WI38 (cell line): ENCODE results near the gene ATP5PB.
A peak's percentile ranks its signal among the peaks of the same experiment; 100 is the strongest.

ENCODE experiments used
- H3K4me3 ChIP-seq: 2 replicates; pipeline ENCODE4 v1.5.1; 2011; ENCODE audit warnings: low read depth, mild to moderate bottlenecking, control low read depth, low read length
- TF ChIP-seq, protein P1 (sequence below): IDR thresholded peaks from 2 replicates; pipeline ENCODE4 v1.5.1; 2012; ENCODE audit warnings: low read depth, mild to moderate bottlenecking, control low read depth, low read length

Gene ATP5PB

DNA sequence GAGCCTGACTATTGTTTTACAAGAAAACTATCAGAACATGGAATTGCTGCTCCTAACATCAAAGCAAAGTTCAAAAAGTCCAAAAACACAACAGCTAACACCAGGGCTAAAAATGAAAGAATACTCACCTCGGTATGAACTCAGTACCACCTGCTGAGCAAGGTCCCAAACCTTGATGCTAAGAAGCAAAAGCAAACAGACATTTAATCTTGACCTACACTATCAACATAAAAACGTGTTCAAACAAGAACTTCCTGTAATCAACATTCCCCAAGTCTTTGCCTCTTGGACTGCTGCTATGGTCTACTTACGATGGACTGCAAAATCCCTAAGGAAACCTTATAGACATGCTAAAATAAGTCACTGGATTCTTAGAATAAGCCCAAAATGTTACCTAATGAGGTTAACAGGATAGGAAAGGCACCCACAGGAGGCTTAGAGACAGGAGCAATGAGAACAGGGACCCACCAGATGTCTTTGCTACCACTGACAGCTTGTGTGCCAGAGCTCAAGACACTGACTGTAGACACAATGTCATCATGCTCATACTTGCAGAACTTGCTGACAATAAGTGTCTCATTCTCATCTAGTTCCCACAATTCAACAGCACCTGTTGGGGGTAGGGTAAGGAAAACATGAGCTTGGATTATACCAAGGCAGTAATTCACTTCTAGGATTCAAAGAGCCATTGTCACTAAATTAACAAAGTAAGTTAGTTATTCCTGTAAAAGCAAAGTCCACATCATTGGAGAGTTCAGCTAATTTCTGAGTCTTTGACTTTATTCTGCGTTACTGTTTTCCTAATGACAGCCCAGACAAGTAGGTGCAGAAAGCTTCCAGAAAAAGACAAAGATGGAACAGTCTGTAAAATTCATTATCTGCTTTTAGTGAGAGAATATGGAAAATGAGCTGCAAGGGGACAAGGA lies 2.0 kb upstream of the ATP5PB start:
- TF ChIP-seq, protein P1, sequence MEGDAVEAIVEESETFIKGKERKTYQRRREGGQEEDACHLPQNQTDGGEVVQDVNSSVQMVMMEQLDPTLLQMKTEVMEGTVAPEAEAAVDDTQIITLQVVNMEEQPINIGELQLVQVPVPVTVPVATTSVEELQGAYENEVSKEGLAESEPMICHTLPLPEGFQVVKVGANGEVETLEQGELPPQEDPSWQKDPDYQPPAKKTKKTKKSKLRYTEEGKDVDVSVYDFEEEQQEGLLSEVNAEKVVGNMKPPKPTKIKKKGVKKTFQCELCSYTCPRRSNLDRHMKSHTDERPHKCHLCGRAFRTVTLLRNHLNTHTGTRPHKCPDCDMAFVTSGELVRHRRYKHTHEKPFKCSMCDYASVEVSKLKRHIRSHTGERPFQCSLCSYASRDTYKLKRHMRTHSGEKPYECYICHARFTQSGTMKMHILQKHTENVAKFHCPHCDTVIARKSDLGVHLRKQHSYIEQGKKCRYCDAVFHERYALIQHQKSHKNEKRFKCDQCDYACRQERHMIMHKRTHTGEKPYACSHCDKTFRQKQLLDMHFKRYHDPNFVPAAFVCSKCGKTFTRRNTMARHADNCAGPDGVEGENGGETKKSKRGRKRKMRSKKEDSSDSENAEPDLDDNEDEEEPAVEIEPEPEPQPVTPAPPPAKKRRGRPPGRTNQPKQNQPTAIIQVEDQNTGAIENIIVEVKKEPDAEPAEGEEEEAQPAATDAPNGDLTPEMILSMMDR, result no peak
- H3K4me3 ChIP-seq, result peak overlapping the region; percentile 99

GRCh38 chr1:111448482-111448917 lies 764 bp upstream of the ATP5PB start:
- TF ChIP-seq, protein P1, result no peak
- peak overlapping the region; percentile 99 for H3K4me3 ChIP-seq

- TF ChIP-seq, protein P1, result no peak
- peak overlapping the region; percentile 99 for H3K4me3 ChIP-seq
These were observed 396 bp downstream of the ATP5PB start for GRCh38 chr1:111449703-111450017.

DNA sequence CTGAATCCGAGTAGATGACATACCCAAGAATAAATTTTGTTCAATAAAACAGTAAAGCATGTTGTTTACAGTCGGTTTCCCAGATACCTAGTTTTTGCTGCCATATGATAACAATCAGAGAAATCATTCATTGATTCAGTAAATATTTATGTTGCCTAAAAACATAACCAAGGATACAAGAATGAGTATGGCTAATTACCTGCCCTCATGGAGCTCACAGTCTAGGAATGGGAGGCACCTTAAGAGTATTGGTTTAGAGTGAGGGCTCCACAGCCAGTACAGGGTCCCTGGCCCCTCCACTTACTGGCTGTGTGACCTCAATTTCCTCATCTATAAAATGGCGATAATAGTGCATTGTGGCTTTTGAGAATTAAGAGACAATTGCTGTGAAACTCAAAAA lies 921 bp downstream of the ATP5PB start:
- TF ChIP-seq, protein P1, result no peak

DNA sequence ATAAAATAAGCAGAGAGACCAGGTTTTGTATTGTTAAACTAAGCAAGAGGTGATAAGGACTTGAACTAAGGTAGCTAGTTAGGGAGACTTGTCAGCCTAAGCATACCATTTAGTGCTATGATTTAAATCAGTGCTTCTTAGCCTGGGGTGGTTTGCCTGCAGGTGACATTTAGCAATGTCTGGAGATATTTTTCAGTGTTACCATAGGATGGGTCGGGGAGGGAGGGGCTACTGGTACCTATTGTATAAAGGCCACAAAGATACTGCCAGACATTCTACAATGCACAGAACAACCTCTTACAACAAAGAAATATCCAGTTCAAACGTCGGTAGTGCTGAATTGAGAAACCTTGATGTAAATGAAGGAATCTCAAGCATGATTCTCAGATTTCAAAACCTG lies 3.3 kb downstream of the ATP5PB start:
- TF ChIP-seq, protein P1, result no peak
- no peak overlapping the region for H3K4me3 ChIP-seq

More for the DNA sequence above, 921 bp downstream of the ATP5PB start:
- peak overlapping the region; percentile 99 for H3K4me3 ChIP-seq

DNA sequence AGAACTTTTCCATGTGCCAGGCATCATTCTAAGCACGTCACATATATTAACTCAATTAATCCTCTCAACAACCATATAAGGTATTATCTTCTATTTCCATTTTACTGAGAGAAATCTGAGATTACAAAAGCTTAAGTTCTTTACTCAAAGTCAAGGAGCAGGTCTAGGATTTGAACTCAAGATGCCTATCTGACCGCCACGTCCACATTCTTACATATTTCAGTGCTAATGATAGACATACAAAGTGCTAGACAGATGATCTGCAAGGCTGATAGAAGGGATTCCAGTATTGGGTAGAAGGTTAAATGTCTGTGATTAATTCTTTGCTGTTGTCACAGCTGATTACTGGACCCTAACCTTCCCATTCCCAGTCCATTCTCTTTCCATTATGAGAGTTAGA lies 4.4 kb downstream of the ATP5PB start:
- TF ChIP-seq, protein P1, result no peak
- H3K4me3 ChIP-seq, result no peak overlapping the region

DNA sequence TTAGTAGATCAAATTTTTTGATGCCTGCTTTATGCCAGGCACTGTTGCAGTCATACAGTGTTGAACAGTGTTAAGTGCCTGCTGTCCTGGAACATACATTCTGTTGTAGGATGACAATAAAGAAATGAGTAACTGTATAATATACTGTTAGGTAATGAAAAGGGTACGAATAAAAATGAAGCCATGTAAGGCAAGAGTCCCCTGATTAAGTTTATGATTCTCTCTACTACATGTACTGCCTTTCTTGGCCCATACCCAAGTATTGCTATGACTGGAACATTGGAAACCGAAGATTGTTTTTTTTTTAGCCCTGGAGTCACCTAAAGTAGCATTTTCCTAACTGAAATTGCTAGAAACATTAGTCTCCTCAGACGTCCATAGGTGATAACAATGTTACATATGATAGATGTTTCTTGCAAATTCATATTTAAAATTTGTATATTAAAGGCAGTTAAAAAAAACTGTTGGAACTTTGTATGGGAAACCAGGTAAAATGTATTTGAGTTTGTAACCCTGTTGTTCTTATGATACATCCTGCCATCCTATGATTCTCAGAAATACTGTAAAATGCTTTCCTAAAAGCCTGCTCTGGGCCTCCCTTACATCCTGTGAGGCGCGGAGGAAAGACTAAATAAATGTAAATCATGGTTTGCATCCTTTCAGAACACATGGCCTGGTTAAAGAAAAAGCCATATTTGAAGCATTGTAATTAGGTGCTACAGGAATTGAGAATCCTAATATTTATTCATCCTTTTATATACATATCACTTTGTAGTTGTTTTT lies 5.8 kb downstream of the ATP5PB start:
- TF ChIP-seq, protein P1, result no peak

More for the DNA sequence above, 5.8 kb downstream of the ATP5PB start:
- H3K4me3 ChIP-seq, result no peak overlapping the region
